ENCODE measurements around the gene CHCHD6.

DNA sequence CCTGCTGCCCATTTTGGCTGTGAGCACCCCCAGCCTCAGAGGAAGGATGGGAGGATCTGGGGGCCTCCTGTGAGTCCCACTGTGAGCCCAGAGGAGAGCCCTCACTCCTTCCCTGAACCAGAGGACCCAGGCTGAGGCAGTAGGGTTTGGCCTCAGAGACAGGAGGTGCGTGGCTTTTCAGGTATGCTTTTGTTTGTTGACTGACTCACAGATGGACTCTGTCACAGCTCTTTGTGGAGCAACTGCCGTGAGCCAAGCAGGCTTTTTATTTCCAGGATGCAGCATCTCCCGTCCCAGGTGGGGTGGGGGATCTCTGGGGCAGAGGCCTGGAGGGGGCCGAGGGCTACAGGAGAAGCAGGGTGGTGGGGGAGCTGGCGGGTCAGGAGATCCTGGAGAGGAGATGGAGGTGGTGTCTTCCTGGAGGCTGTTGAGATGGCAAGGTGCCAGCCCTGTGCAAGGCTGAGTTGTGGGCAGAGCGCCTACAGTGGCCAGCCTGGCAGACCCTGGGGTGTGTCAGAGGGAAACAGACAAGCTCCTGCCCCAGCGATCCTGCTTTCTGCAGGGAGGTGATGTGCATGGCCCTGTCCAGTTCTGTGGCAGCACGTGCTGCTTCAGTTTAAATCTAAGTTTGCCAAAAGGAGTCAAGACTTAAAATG, 302.9 kb downstream of the CHCHD6 start:
- TF ChIP-seq POLR2A (IDR thresholded peaks at IDR 0.05; ENCODE audit: low read length) (no peak), GATA1 (IDR thresholded peaks at IDR 0.05; ENCODE audit: low read depth, low read length) (no peak)

Data from erythroblast (primary cell).